ENCODE results near the gene SMG6. TPM values are rescaled to one million over a fixed set of nuclear protein-coding genes. Genes with fewer than 3 reads are reported as not detected.

Gene SMG6
- 10 to 100 TPM; 18.3 to 23.6 TPM for total RNA-seq

- Histone ChIP-seq H3K9me3 (no peaks in the 10 kb centered on the region), H3K9ac (ENCODE audit: low read depth in 2 of 2, low read length in 2 of 2) (peak within 1 kb of the TSS; percentile 73 to 89), H3K4me1 (no peaks in the 10 kb centered on the region), H3K27me3 (no peaks in the 10 kb centered on the region), H3K4me3 (peak within 1 kb of the TSS; percentile 92), H3K36me3 (no peaks in the 10 kb centered on the region), H3K27ac (peak within 1 kb of the TSS; percentile 84)
- TF ChIP-seq CTCF (IDR thresholded peaks at IDR 0.05): no peak
- intact Hi-C loops (cut with DNase I): loop anchor here (5.0 kb wide), 1 partner anchor 34 kb away; the partner anchor contains the start of genes SGSM2 and TSR1
- peak; percentile 94 for DNase-seq
Observed at GRCh38 chr17:2303204-2304188, at the start of gene SMG6, which contains the start of gene SRR. Gene SMG6 (minus strand): TSS chr17:2303785. CDS start chr17:2303720, 65 bp downstream. Gene SRR (plus strand): TSS chr17:2303950. CDS start chr17:2315561, 11,611 bp downstream.

GRCh38 chr17:2351269-2351668 is 47.7 kb upstream of the SMG6 start:
- Histone ChIP-seq H3K4me3 (no peak overlapping the region), H3K27ac (no peak overlapping the region), H3K36me3 (no peaks in the 10 kb centered on the region), H3K27me3 (no peaks in the 10 kb centered on the region), H3K4me1 (no peaks in the 10 kb centered on the region), H3K9me3 (no peaks in the 10 kb centered on the region), H3K9ac (ENCODE audit: low read depth in 2 of 2, low read length in 2 of 2) (no peak overlapping the region)
- no peak for TF ChIP-seq CTCF (IDR thresholded peaks at IDR 0.05)
- no peak for DNase-seq
- intact Hi-C loops (cut with DNase I): no loop called here

GRCh38 chr17:2347805-2348685 is 44.5 kb upstream of the SMG6 start:
- intact Hi-C loops (cut with DNase I): no loop called here
- Histone ChIP-seq H3K27ac (no peak overlapping the region), H3K9ac (ENCODE audit: low read depth in 2 of 2, low read length in 2 of 2) (no peak overlapping the region), H3K27me3 (no peaks in the 10 kb centered on the region), H3K9me3 (no peaks in the 10 kb centered on the region), H3K4me1 (no peaks in the 10 kb centered on the region), H3K4me3 (no peak overlapping the region), H3K36me3 (no peaks in the 10 kb centered on the region)
- DNase-seq: peak; percentile 63
- no peak for TF ChIP-seq CTCF (IDR thresholded peaks at IDR 0.05)

- no peak for TF ChIP-seq CTCF (IDR thresholded peaks at IDR 0.05)
- DNase-seq: no peak
- intact Hi-C loops (cut with DNase I): no loop called here
- H3K27ac ChIP-seq: no peak overlapping the region
- H3K4me3 ChIP-seq: no peak overlapping the region
- H3K9me3 ChIP-seq: no peaks in the 10 kb centered on the region
- H3K9ac ChIP-seq (ENCODE audit: low read depth in 2 of 2, low read length in 2 of 2): no peak overlapping the region
- H3K4me1 ChIP-seq: no peaks in the 10 kb centered on the region
- no peaks in the 10 kb centered on the region for H3K27me3 ChIP-seq
- no peaks in the 10 kb centered on the region for H3K36me3 ChIP-seq
Observed at GRCh38 chr17:2346475-2346874, 42.9 kb upstream of the SMG6 start.

DNA sequence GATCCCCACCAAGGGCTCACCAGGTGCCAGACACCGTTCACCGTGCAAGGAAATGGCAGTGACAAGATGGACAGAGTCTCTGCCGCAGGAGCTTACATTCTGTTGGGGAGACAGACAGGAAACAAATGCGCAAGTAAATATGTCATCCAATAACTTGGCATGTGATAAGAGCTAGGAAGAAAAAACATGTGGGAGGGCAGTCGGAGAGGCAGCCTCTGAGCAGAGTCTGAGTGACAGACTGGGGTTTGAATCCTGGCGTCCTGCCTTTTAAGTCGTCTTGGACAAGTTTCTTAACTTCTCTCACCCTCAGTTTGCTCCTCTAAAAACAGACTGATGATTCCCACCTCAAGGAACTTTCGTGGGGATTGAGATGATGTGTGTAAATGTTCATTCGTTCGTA is 40.9 kb upstream of the SMG6 start:
- no peak for TF ChIP-seq CTCF (IDR thresholded peaks at IDR 0.05)
- Histone ChIP-seq H3K4me3 (no peak overlapping the region), H3K27ac (no peak overlapping the region), H3K36me3 (no peaks in the 10 kb centered on the region), H3K27me3 (no peaks in the 10 kb centered on the region), H3K4me1 (no peaks in the 10 kb centered on the region), H3K9me3 (no peaks in the 10 kb centered on the region), H3K9ac (ENCODE audit: low read depth in 2 of 2, low read length in 2 of 2) (no peak overlapping the region)
- no peak for DNase-seq
- intact Hi-C loops (cut with DNase I): no loop called here
